ENCODE results near the gene ITGB1BP1.

Gene ITGB1BP1

DNA sequence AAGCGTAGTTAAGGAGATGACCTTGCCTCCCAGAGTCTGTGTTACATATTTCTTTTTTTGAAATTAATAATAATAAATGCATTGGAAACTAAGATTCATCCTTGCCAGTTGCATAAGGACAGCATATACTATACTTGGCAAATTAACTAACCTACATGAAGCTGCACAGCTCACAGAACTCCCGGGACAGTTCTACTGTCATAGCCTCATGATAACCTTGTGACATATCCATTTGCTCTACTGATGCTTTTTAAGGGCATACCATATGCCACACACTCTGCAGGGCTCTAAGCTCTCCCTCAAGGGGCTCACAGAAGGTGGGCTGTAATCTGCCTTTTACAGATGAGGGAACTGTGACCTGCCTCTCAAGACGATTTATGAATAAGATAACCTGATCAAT is 3.8 kb downstream of the ITGB1BP1 start:
- Histone ChIP-seq H3K9ac (ENCODE audit: low read length) (no peak overlapping the region), H3K27ac (ENCODE audit: low read depth, low read length, poor library complexity, severe bottlenecking) (no peak overlapping the region), H3K36me3 (ENCODE audit: insufficient read depth, low read length) (peaks cover 31% of the 10 kb centered on the region; the same call in 1 of the 2 replicates), H4K20me1 (ENCODE audit: insufficient read depth, low read length) (no peaks in the 10 kb centered on the region), H3K4me3 (ENCODE audit: low read depth, low read length, poor library complexity, severe bottlenecking) (no peak overlapping the region), H3K79me2 (ENCODE audit: insufficient read depth, low read length) (peaks cover 34% of the 10 kb centered on the region), H3K4me1 (ENCODE audit: insufficient read depth, low read length, severe bottlenecking) (peaks cover 28% of the 10 kb centered on the region), H2AFZ (ENCODE audit: low read length) (no peak overlapping the region), H3K9me2 (ENCODE audit: low read depth, low read length) (no peaks in the 10 kb centered on the region), H3K9me3 (ENCODE audit: low read length) (no peaks in the 10 kb centered on the region), H3K4me2 (ENCODE audit: low read length) (no peak overlapping the region), H3K27me3 (ENCODE audit: insufficient read depth, low read length) (no peaks in the 10 kb centered on the region), H3F3A (ENCODE audit: insufficient read depth, low read length) (no peaks in the 10 kb centered on the region)
- TF ChIP-seq EZH2 (IDR thresholded peaks at IDR 0.05; ENCODE audit: borderline replicate concordance, low read length): no peak
- TF ChIP-seq, protein P1, sequence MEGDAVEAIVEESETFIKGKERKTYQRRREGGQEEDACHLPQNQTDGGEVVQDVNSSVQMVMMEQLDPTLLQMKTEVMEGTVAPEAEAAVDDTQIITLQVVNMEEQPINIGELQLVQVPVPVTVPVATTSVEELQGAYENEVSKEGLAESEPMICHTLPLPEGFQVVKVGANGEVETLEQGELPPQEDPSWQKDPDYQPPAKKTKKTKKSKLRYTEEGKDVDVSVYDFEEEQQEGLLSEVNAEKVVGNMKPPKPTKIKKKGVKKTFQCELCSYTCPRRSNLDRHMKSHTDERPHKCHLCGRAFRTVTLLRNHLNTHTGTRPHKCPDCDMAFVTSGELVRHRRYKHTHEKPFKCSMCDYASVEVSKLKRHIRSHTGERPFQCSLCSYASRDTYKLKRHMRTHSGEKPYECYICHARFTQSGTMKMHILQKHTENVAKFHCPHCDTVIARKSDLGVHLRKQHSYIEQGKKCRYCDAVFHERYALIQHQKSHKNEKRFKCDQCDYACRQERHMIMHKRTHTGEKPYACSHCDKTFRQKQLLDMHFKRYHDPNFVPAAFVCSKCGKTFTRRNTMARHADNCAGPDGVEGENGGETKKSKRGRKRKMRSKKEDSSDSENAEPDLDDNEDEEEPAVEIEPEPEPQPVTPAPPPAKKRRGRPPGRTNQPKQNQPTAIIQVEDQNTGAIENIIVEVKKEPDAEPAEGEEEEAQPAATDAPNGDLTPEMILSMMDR (IDR thresholded peaks at IDR 0.05; ENCODE audit: low read length): no peak

DNA sequence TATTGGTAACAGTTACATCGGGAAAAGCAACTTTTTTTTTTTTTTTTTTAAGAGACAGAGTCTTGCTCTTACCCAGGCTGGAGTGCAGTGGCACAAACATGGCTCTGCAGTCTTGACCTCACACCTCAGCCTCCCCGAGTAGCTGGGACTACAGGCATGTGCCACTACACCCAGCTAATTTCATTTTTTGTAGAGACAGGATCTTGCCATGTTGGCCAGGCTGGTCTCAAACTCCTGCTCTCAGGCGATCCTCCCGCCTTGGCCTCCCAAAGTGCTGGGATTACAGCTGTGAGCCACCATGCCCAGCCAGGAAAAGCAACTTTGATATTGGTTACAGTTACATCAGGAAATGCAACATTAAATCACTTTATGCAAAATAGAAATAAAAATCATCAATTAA is 4.6 kb downstream of the ITGB1BP1 start:
- peaks cover 39% of the 10 kb centered on the region for H3K36me3 ChIP-seq (ENCODE audit: insufficient read depth, low read length)
- no peak for TF ChIP-seq EZH2 (IDR thresholded peaks at IDR 0.05; ENCODE audit: borderline replicate concordance, low read length)
- TF ChIP-seq, protein P1 (IDR thresholded peaks at IDR 0.05; ENCODE audit: low read length): no peak
- H3K4me2 ChIP-seq (ENCODE audit: low read length): no peak overlapping the region

DNA sequence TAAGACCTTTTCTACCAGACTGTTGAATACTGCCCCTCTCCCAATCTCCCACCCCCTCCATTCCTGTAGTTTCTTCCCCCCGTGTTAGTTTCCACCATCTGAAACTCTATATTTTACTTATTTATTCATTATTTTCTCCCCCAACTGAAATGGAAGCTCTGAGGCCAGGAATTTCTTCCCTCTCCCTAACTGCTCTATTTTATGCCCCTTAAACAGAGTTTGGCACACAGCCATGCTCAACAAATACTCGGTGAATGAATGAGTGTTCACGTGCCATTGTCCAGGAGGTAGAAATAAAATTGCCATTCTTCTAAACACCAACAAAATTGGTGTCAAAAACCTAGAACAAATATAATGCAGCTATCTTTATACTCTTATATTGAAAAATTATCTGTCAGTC is 5.6 kb downstream of the ITGB1BP1 start:
- Histone ChIP-seq H3K9me2 (ENCODE audit: low read depth, low read length) (no peaks in the 10 kb centered on the region), H3K4me3 (ENCODE audit: low read depth, low read length, poor library complexity, severe bottlenecking) (no peak overlapping the region), H3K79me2 (ENCODE audit: insufficient read depth, low read length) (peaks cover 26% of the 10 kb centered on the region), H3K27ac (ENCODE audit: low read depth, low read length, poor library complexity, severe bottlenecking) (no peak overlapping the region), H3K9me3 (ENCODE audit: low read length) (no peaks in the 10 kb centered on the region), H2AFZ (ENCODE audit: low read length) (no peak overlapping the region), H3F3A (ENCODE audit: insufficient read depth, low read length) (no peaks in the 10 kb centered on the region), H4K20me1 (ENCODE audit: insufficient read depth, low read length) (no peaks in the 10 kb centered on the region), H3K4me1 (ENCODE audit: insufficient read depth, low read length, severe bottlenecking) (peaks cover 24% of the 10 kb centered on the region), H3K4me2 (ENCODE audit: low read length) (no peak overlapping the region), H3K36me3 (ENCODE audit: insufficient read depth, low read length) (peaks cover 41% of the 10 kb centered on the region), H3K27me3 (ENCODE audit: insufficient read depth, low read length) (no peaks in the 10 kb centered on the region), H3K9ac (ENCODE audit: low read length) (no peak overlapping the region)
- no peak for TF ChIP-seq EZH2 (IDR thresholded peaks at IDR 0.05; ENCODE audit: borderline replicate concordance, low read length)
- TF ChIP-seq, protein P1 (IDR thresholded peaks at IDR 0.05; ENCODE audit: low read length): no peak

More for the DNA sequence above, 4.6 kb downstream of the ITGB1BP1 start:
- Histone ChIP-seq H2AFZ (ENCODE audit: low read length) (no peak overlapping the region), H3K79me2 (ENCODE audit: insufficient read depth, low read length) (peaks cover 26% of the 10 kb centered on the region), H3K9me3 (ENCODE audit: low read length) (no peaks in the 10 kb centered on the region), H3K4me1 (ENCODE audit: insufficient read depth, low read length, severe bottlenecking) (peaks cover 24% of the 10 kb centered on the region), H4K20me1 (ENCODE audit: insufficient read depth, low read length) (no peaks in the 10 kb centered on the region), H3K9ac (ENCODE audit: low read length) (no peak overlapping the region), H3K27me3 (ENCODE audit: insufficient read depth, low read length) (no peaks in the 10 kb centered on the region), H3K4me3 (ENCODE audit: low read depth, low read length, poor library complexity, severe bottlenecking) (no peak overlapping the region), H3K27ac (ENCODE audit: low read depth, low read length, poor library complexity, severe bottlenecking) (no peak overlapping the region), H3K9me2 (ENCODE audit: low read depth, low read length) (no peaks in the 10 kb centered on the region), H3F3A (ENCODE audit: insufficient read depth, low read length) (no peaks in the 10 kb centered on the region)

All from OCI-LY1 (cell line).